OCI-LY1 (cell line): ENCODE measurements around the gene SORBS1.

Source experiments
- H2AFZ ChIP-seq: fragments of 200-600 bp; sonication (generic), shearing (Covaris generic); 2 replicates; pipeline ENCODE4 v1.6.0; 2014; ENCODE audit warnings: antibody characterized with exemption, mild to moderate bottlenecking, low read length
- H3F3A ChIP-seq: fragments of 200-600 bp; sonication (generic), shearing (Covaris generic); 2 replicates; pipeline ENCODE4 v1.6.0; 2014; ENCODE audit warnings: mild to moderate bottlenecking, antibody characterized with exemption, low read length, moderate library complexity; ENCODE audit not compliant: insufficient read depth
- H3K27ac ChIP-seq: fragments of 200-600 bp; sonication (generic); 2 replicates; pipeline ENCODE4 v1.5.1; 2014; ENCODE audit warnings: low read length, mixed run types, mild to moderate bottlenecking, low read depth; ENCODE audit not compliant: poor library complexity, severe bottlenecking
- H3K27me3 ChIP-seq: fragments of 200-600 bp; sonication (generic); 2 replicates; pipeline ENCODE4 v1.6.0; 2014; ENCODE audit warnings: antibody characterized with exemption, mild to moderate bottlenecking, low read length, moderate library complexity; ENCODE audit not compliant: insufficient read depth
- H3K36me3 ChIP-seq: fragments of 200-600 bp; sonication (generic); 2 replicates; pipeline ENCODE4 v1.6.1; 2014; ENCODE audit warnings: mild to moderate bottlenecking, antibody characterized with exemption, low read length, moderate library complexity, mixed read lengths; ENCODE audit not compliant: insufficient read depth
- H3K4me1 ChIP-seq: fragments of 200-600 bp; sonication (generic); 2 replicates; pipeline ENCODE4 v1.5.1; 2014; ENCODE audit warnings: mild to moderate bottlenecking, low read length, moderate library complexity; ENCODE audit not compliant: insufficient read depth, severe bottlenecking
- H3K4me2 ChIP-seq: fragments of 200-600 bp; sonication (generic), shearing (Covaris generic); 2 replicates; pipeline ENCODE4 v1.6.1; 2014; ENCODE audit warnings: low read length
- H3K4me3 ChIP-seq: fragments of 200-600 bp; sonication (generic); 2 replicates; pipeline ENCODE4 v1.5.1; 2014; ENCODE audit warnings: low read length, low read depth, mild to moderate bottlenecking, mixed read lengths; ENCODE audit not compliant: poor library complexity, severe bottlenecking
- H3K79me2 ChIP-seq: fragments of 200-600 bp; shearing (Covaris generic); 2 replicates; pipeline ENCODE4 v1.6.1; 2016; ENCODE audit warnings: mixed run types, low read length, mixed read lengths; ENCODE audit not compliant: insufficient read depth
- H3K9ac ChIP-seq: fragments of 200-600 bp; sonication (generic), shearing (Covaris generic); 2 replicates; pipeline ENCODE4 v1.6.1; 2014; ENCODE audit warnings: mild to moderate bottlenecking, low read length, mixed read lengths
- H3K9me2 ChIP-seq: fragments of 200-600 bp; sonication (generic), shearing (Covaris generic); 2 replicates; pipeline ENCODE4 v1.6.1; 2014; ENCODE audit warnings: low read depth, mild to moderate bottlenecking, low read length, mixed read lengths
- H3K9me3 ChIP-seq: fragments of 200-600 bp; shearing (Covaris generic); 2 replicates; pipeline ENCODE4 v1.6.1; 2014; ENCODE audit warnings: low read length, mixed read lengths
- H4K20me1 ChIP-seq: fragments of 200-600 bp; sonication (generic), shearing (Covaris generic); 2 replicates; pipeline ENCODE4 v1.6.0; 2016; ENCODE audit warnings: mild to moderate bottlenecking, low read length; ENCODE audit not compliant: insufficient read depth
- CTCF ChIP-seq: fragments of 200-600 bp; sonication (generic), shearing (Covaris generic); IDR thresholded peaks from 2 replicates; pipeline ENCODE4 v1.5.1; 2017; ENCODE audit warnings: mild to moderate bottlenecking, antibody characterized with exemption, low read length, moderate library complexity, mixed read lengths
- EZH2 ChIP-seq: fragments of 200-600 bp; sonication (generic), shearing (Covaris generic); IDR thresholded peaks from 2 replicates; pipeline ENCODE4 v1.8.0; 2017; ENCODE audit warnings: borderline replicate concordance, mixed run types, mild to moderate bottlenecking, antibody characterized with exemption, low read length, moderate library complexity, mixed read lengths

The SORBS1 gene

GRCh38 chr10:95561177-95561863 lies at the start of gene SORBS1:
Gene SORBS1, minus strand, starts transcription at chr10:95561371. Its CDS starts 120,236 bp downstream, at chr10:95441135.
- Histone ChIP-seq H3K4me1 (no peaks in the 10 kb centered on the region), H3K79me2 (no peaks in the 10 kb centered on the region), H3F3A (no peaks in the 10 kb centered on the region), H3K27ac (no peak within 1 kb of the TSS), H3K36me3 (no peaks in the 10 kb centered on the region), H3K9me2 (no peaks in the 10 kb centered on the region), H3K4me3 (peak within 1 kb of the TSS; percentile 74), H3K27me3 (no peaks in the 10 kb centered on the region), H4K20me1 (no peaks in the 10 kb centered on the region), H2AFZ (no peak within 1 kb of the TSS), H3K9me3 (no peaks in the 10 kb centered on the region), H3K9ac (peak within 1 kb of the TSS; percentile 56; the same call in 1 of the 2 replicates), H3K4me2 (peak within 1 kb of the TSS; percentile 96)
- TF ChIP-seq CTCF (no peak), EZH2 (no peak)

- Histone ChIP-seq H3K9me2 (no peaks in the 10 kb centered on the region), H3K4me1 (no peaks in the 10 kb centered on the region), H3K9ac (no peak overlapping the region), H3K4me3 (no peak overlapping the region), H3F3A (no peaks in the 10 kb centered on the region), H3K36me3 (peaks cover 53% of the 10 kb centered on the region), H4K20me1 (no peaks in the 10 kb centered on the region), H3K27ac (no peak overlapping the region), H2AFZ (no peak overlapping the region), H3K27me3 (no peaks in the 10 kb centered on the region), H3K4me2 (no peak overlapping the region), H3K9me3 (no peaks in the 10 kb centered on the region), H3K79me2 (no peaks in the 10 kb centered on the region)
- TF ChIP-seq CTCF (no peak), EZH2 (no peak)
Observed at GRCh38 chr10:95610727-95611126, 49.6 kb upstream of the SORBS1 start.

- Histone ChIP-seq H3K27me3 (no peaks in the 10 kb centered on the region), H3K79me2 (no peaks in the 10 kb centered on the region), H2AFZ (no peak overlapping the region), H4K20me1 (no peaks in the 10 kb centered on the region), H3K4me1 (no peaks in the 10 kb centered on the region), H3K4me2 (no peak overlapping the region), H3K4me3 (no peak overlapping the region), H3K36me3 (peaks cover 26% of the 10 kb centered on the region), H3K27ac (no peak overlapping the region), H3F3A (no peaks in the 10 kb centered on the region), H3K9me2 (no peaks in the 10 kb centered on the region), H3K9me3 (no peaks in the 10 kb centered on the region), H3K9ac (no peak overlapping the region)
- TF ChIP-seq EZH2 (no peak), CTCF (no peak)
Observed at GRCh38 chr10:95606922-95607321, 45.8 kb upstream of the SORBS1 start.
